ENCODE data around the gene ADAM12.

GRCh38 chr10:126314863-126315493 is 73.3 kb downstream of the ADAM12 start:
- TF ChIP-seq POLR2A (IDR thresholded peaks at IDR 0.05) (no peak), POLR2AphosphoS5 (IDR thresholded peaks at IDR 0.05) (no peak), EP300 (IDR thresholded peaks at IDR 0.05) (no peak)
- TF ChIP-seq, protein P1, sequence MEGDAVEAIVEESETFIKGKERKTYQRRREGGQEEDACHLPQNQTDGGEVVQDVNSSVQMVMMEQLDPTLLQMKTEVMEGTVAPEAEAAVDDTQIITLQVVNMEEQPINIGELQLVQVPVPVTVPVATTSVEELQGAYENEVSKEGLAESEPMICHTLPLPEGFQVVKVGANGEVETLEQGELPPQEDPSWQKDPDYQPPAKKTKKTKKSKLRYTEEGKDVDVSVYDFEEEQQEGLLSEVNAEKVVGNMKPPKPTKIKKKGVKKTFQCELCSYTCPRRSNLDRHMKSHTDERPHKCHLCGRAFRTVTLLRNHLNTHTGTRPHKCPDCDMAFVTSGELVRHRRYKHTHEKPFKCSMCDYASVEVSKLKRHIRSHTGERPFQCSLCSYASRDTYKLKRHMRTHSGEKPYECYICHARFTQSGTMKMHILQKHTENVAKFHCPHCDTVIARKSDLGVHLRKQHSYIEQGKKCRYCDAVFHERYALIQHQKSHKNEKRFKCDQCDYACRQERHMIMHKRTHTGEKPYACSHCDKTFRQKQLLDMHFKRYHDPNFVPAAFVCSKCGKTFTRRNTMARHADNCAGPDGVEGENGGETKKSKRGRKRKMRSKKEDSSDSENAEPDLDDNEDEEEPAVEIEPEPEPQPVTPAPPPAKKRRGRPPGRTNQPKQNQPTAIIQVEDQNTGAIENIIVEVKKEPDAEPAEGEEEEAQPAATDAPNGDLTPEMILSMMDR (IDR thresholded peaks at IDR 0.05) = no peak

Measured in sigmoid colon (tissue), 4 donors.